BJ (cell line): ENCODE measurements around the gene GNPDA2. TPM values are rescaled to one million over a fixed set of nuclear protein-coding genes. Genes with fewer than 3 reads are reported as not detected.

Source experiments
- CTCF ChIA-PET: fragments of 350-600 bp; formaldehyde crosslinking; extraction: SDS; loops from one replicate; lab custom pipeline; 2021; ENCODE audit warnings: antibody characterized with exemption, inconsistent platforms; lab: Yijun Ruan, JAX
- POLR2A ChIA-PET: fragments of 300-600 bp; sonication (Branson Sonifier 250); formaldehyde crosslinking; extraction: SDS; loops from one replicate; lab custom pipeline; 2021; ENCODE audit warnings: antibody characterized with exemption; lab: Charles Lee
- DNase-seq: peaks from one replicate; pipeline ENCODE4 v3.0.0-alpha.2; 2011; ENCODE audit warnings: low read depth
- H3K27me3 ChIP-seq: 2 replicates; pipeline ENCODE4 v1.6.0; 2011; ENCODE audit warnings: low read length; ENCODE audit not compliant: control insufficient read depth, insufficient read depth
- H3K36me3 ChIP-seq: 2 replicates; pipeline ENCODE4 v1.5.1; 2011; ENCODE audit warnings: low read length; ENCODE audit not compliant: control insufficient read depth, insufficient read depth
- H3K4me3 ChIP-seq: 2 replicates; pipeline ENCODE4 v1.5.1; 2011; ENCODE audit warnings: low read depth, mild to moderate bottlenecking, control low read depth, low read length
- polyA plus RNA-seq: library from polyadenylated mRNA; depleted of rRNA; stranded (reverse); fragments of >200 nt; gene quantifications from 2 replicates; pipeline ENCODE4 v1.2.3, GENCODE V29; 2011
- TF ChIP-seq, protein P1 (sequence below): IDR thresholded peaks from 2 replicates; pipeline ENCODE4 v1.5.1; 2011; ENCODE audit warnings: low read depth, mild to moderate bottlenecking, control low read depth, inconsistent platforms, low read length, moderate library complexity; ENCODE audit not compliant: insufficient read depth

The GNPDA2 gene
- polyA plus RNA-seq, 1 experiment: 9.2 TPM

DNA sequence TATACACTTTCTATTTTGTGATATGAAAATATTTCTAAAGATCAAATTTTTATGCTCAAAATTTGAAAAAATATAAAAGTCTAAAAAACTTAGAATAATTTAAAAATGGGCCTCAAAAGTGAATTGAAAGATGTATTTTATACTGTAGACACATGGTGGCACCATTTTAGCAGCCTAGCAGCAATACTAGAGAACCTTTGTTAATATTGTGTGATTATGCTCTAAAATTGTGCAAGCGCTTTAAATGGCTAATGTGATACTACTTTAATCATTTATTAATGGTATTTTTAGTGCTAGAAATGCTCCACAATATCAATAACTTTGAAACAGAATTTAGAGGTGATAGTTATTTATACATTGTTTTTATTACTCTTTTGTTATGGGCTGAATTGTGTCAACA, 51.9 kb downstream of the GNPDA2 start:
- Histone ChIP-seq H3K27me3 (no peaks in the 10 kb centered on the region), H3K36me3 (no peaks in the 10 kb centered on the region), H3K4me3 (no peak overlapping the region)
- TF ChIP-seq, protein P1, sequence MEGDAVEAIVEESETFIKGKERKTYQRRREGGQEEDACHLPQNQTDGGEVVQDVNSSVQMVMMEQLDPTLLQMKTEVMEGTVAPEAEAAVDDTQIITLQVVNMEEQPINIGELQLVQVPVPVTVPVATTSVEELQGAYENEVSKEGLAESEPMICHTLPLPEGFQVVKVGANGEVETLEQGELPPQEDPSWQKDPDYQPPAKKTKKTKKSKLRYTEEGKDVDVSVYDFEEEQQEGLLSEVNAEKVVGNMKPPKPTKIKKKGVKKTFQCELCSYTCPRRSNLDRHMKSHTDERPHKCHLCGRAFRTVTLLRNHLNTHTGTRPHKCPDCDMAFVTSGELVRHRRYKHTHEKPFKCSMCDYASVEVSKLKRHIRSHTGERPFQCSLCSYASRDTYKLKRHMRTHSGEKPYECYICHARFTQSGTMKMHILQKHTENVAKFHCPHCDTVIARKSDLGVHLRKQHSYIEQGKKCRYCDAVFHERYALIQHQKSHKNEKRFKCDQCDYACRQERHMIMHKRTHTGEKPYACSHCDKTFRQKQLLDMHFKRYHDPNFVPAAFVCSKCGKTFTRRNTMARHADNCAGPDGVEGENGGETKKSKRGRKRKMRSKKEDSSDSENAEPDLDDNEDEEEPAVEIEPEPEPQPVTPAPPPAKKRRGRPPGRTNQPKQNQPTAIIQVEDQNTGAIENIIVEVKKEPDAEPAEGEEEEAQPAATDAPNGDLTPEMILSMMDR: no peak
- no peak for DNase-seq
- CTCF ChIA-PET: no interaction called here
- POLR2A ChIA-PET: no interaction called here

DNA sequence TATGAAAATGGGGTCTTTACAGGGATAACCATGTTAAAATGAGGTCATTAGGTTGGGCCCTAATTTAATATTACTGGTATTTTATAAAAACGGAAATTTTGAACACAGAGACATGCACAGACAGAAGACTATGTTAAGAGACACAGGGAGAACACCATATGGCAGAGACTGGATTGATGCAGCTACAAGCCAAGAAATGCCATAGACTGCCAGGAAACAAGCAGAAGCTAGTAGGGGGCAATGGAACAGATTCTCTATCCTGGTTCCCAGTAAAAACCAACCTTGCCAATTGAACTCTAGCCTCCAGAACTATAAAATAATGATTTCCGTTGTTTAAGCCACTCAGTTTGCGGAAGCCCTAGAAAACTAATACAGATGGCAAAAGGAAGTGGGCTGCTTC, 54.7 kb downstream of the GNPDA2 start:
- TF ChIP-seq, protein P1: no peak
- Histone ChIP-seq H3K36me3 (no peaks in the 10 kb centered on the region), H3K4me3 (no peak overlapping the region), H3K27me3 (no peaks in the 10 kb centered on the region)
- CTCF ChIA-PET: no interaction called here
- POLR2A ChIA-PET: no interaction called here
- no peak for DNase-seq

DNA sequence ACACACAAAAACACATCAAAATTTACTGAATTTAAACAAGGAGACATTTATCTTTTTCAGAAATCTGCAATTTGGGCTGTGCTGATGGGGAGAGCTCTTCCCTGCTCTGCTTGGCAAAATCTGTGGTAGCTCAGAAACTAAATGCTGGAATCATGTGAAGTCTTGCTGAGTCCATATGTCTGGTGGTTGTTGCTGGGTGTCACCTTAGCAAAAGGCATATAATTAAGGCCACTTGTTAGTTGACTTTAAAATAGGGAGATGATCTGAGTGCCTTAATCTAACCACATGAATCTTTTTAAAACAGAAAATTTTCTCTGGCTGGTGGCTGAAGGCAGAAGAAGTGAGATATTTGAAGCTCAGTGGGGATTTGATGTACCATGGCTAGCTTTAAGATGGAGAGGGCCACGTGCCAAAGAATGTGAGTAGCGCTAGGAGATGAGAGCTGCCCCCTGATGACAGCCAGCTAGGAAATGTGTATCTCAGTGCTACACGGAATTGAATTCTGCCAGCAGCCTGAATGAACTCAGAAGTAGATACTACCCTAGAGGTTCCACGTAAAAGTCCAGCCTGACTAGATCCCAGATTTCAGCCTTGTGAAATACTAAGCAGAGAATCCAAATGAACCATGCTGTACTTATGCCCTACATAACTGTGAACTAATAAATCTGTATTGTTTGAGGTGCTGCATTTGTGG, 55.7 kb downstream of the GNPDA2 start:
- CTCF ChIA-PET: no interaction called here
- no peak for DNase-seq
- POLR2A ChIA-PET: no interaction called here
- no peak overlapping the region for H3K4me3 ChIP-seq
- no peaks in the 10 kb centered on the region for H3K36me3 ChIP-seq
- TF ChIP-seq, protein P1: no peak
- no peaks in the 10 kb centered on the region for H3K27me3 ChIP-seq

DNA sequence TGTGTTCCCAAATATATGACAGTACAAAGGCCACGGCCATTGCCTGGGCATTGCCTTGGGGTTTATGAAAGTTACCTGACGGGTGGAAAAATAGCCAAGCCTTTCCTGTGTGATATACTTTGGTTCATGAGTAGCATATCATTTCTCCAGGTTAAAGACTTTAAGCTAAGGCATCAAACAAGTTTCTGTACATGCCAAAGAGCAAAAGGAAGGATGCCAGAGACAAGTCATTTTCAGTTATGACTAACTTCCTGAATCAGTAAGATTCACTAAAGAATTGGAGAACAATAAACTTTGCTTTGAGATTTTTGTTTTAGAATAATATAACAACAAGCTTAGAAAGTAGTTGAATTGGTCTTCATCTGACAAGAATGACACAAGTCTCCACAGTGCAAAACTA, 57.8 kb downstream of the GNPDA2 start:
- ChIA-PET CTCF (interaction anchor here (1.2 kb wide), 1 partner anchor 14 kb away, joined by 3 read pairs; no protein-coding TSS in a partner anchor), POLR2A (interaction anchor here (0.5 kb wide), 1 partner anchor 19 kb away, joined by 5 read pairs; no protein-coding TSS in a partner anchor)

DNA sequence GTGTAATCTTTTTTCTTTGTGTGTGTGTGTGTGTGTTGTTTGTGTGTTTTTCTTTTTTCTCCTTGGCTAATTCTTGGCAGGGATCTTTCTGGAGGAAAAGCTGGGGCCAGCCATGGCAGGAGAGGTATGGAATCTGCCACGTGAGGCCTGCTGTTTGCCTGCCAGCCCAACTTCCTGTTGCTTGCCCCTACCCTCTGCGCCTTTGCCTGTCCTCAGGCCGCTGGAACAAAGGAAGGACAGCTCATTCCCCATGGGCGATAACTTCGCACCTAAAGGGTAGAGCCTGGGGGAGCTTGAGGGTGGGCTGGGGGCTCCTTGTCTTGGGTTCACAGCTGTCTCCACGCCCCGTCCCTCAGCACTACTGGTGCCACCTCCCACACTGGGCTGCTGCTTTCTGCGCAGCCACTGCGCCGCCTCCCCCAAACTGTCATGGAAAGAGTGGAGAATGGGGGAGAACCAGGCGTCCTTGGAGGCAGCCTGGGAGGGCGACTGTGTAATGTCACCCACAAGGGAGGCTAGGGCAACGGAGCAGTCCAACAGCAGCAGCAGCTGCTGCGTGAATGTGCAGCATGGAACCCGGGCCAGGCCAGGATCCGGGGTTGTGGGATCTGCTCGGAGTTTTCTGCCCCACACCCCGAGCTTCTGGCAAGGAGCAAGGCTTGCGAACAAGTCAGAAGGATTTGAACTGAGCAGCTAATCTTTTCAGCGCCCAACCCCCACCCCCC, 62.7 kb downstream of the GNPDA2 start:
- TF ChIP-seq, protein P1: no peak
- POLR2A ChIA-PET: no interaction called here
- Histone ChIP-seq H3K4me3 (no peak overlapping the region), H3K36me3 (no peaks in the 10 kb centered on the region), H3K27me3 (no peaks in the 10 kb centered on the region)
- no peak for DNase-seq
- CTCF ChIA-PET: no interaction called here

More for the DNA sequence above, 57.8 kb downstream of the GNPDA2 start:
- no peak for DNase-seq
- TF ChIP-seq, protein P1: no peak
- Histone ChIP-seq H3K27me3 (no peaks in the 10 kb centered on the region), H3K4me3 (no peak overlapping the region), H3K36me3 (no peaks in the 10 kb centered on the region)
